K562 (cell line): ENCODE data around the gene FRMPD1. TPM values are rescaled to one million over a fixed set of nuclear protein-coding genes. Genes with fewer than 3 reads are reported as not detected.

ENCODE experiments used
- ARID4B ChIP-seq: sonication (generic); formaldehyde crosslinking; IDR thresholded peaks from 2 replicates; pipeline ENCODE4 v1.8.0; 2022; ENCODE audit warnings: mild to moderate bottlenecking, missing genetic modification reagents
- DIDO1 ChIP-seq: fragments of 450-650 bp; IDR thresholded peaks from 2 replicates; pipeline ENCODE4 v1.6.1; 2016; ENCODE audit warnings: low read depth, missing biosample characterization, missing genetic modification characterization
- EHMT2 ChIP-seq: fragments of 450-650 bp; IDR thresholded peaks from 2 replicates; pipeline ENCODE4 v1.6.1; 2018; ENCODE audit warnings: antibody characterized with exemption
- FOXK1 ChIP-seq: sonication (generic); formaldehyde crosslinking; IDR thresholded peaks from 2 replicates; pipeline ENCODE4 v1.8.0; 2022; ENCODE audit warnings: missing genetic modification reagents, mild to moderate bottlenecking, borderline replicate concordance
- HMG20A ChIP-seq: fragments of 450-650 bp; formaldehyde crosslinking; conservative IDR thresholded peaks from 2 replicates; pipeline ENCODE4 v1.4.0; 2020; ENCODE audit warnings: mild to moderate bottlenecking, mixed read lengths
- KDM5B ChIP-seq: fragments of 200-600 bp; sonication (generic); IDR thresholded peaks from 2 replicates; pipeline ENCODE4 v1.6.1; 2012; ENCODE audit warnings: low read depth, mild to moderate bottlenecking, moderate library complexity, low read length, control low read depth, inconsistent platforms; ENCODE audit not compliant: insufficient replicate concordance
- MCM5 ChIP-seq: fragments of 450-650 bp; IDR thresholded peaks from 2 replicates; pipeline ENCODE4 v1.6.1; 2016; ENCODE audit warnings: low read depth
- MIER1 ChIP-seq: fragments of 450-650 bp; IDR thresholded peaks from 2 replicates; pipeline ENCODE4 v1.6.1; 2016; ENCODE audit warnings: antibody characterized with exemption, mild to moderate bottlenecking, low read depth
- PATZ1 ChIP-seq: fragments of 250-450 bp; sonication (Bioruptor Pico); IDR thresholded peaks from 2 replicates; pipeline ENCODE4 v1.5.0; 2020; ENCODE audit warnings: mild to moderate bottlenecking, borderline replicate concordance
- PTBP1 ChIP-seq: fragments of 200-400 bp; formaldehyde crosslinking; IDR thresholded peaks from 2 replicates; pipeline ENCODE4 v1.6.1; 2017; ENCODE audit warnings: low read depth, low read length
- SREBF1 ChIP-seq: fragments of 150-350 bp; IDR thresholded peaks from 2 replicates; pipeline ENCODE4 v1.6.1; 2014; ENCODE audit warnings: antibody characterized with exemption, low read depth, low read length, borderline replicate concordance
- SREBF2 ChIP-seq: sonication (generic); formaldehyde crosslinking; IDR thresholded peaks from 2 replicates; pipeline ENCODE4 v1.4.0; 2020; ENCODE audit warnings: mild to moderate bottlenecking, missing genetic modification reagents
- TARDBP ChIP-seq: fragments of 450-650 bp; IDR thresholded peaks from 2 replicates; pipeline ENCODE4 v1.6.1; 2016
- TBP ChIP-seq: optimal IDR thresholded peaks from 2 replicates; pipeline ENCODE3; 2011; ENCODE audit warnings: low read depth, low read length, improper control_type of control experiment
- TCF3 ChIP-seq: sonication (generic); formaldehyde crosslinking; IDR thresholded peaks from 2 replicates; pipeline ENCODE4 v1.4.0; 2020; ENCODE audit warnings: mild to moderate bottlenecking, missing genetic modification reagents
- VEZF1 ChIP-seq: fragments of 200-800 bp; sonication (Bioruptor generic); IDR thresholded peaks from 2 replicates; pipeline ENCODE4 v1.6.1; 2017; ENCODE audit warnings: missing genetic modification characterization, missing compliant biosample characterization
- ZKSCAN8 ChIP-seq: fragments of 200-800 bp; sonication (Bioruptor generic); IDR thresholded peaks from 2 replicates; pipeline ENCODE4 v1.6.1; 2016; ENCODE audit warnings: missing genetic modification characterization, missing compliant biosample characterization
- ZNF384 ChIP-seq: IDR thresholded peaks from 2 replicates; pipeline ENCODE4 v1.6.1; 2012; ENCODE audit warnings: low read depth, low read length, improper control_type of control experiment
- ZNF584 ChIP-seq: fragments of 200-800 bp; sonication (Bioruptor generic); IDR thresholded peaks from 2 replicates; pipeline ENCODE4 v1.6.1; 2016; ENCODE audit warnings: low read depth, mild to moderate bottlenecking, missing genetic modification characterization, missing compliant biosample characterization
- ZNF764 ChIP-seq: fragments of 250-450 bp; sonication (Bioruptor Pico); IDR thresholded peaks from 2 replicates; pipeline ENCODE4 v1.4.0; 2020; ENCODE audit warnings: low read depth, mild to moderate bottlenecking, moderate library complexity
- polyA plus RNA-seq, 8 experiments: library from polyadenylated mRNA; depleted of rRNA in 4 of 8; stranded (reverse) in 5 of 8; unstranded in 3 of 8; fragments of >200 nt; fragmentation: Nextera tagmentation in 2 of 8; fragmentation: Illumina TruSeq in 1 of 8; extraction: Ambion mirVana in 2 of 8; extraction: Trizol in 1 of 8; gene quantifications; 2 replicates each; pipeline versions ENCODE4 v1.2.1 to v1.2.3, GENCODE V29; 2011 to 2014; ENCODE audit warnings: inconsistent platforms in 1 of 8, missing spikeins in 1 of 8
- total RNA-seq, 7 experiments: library from RNA; depleted of rRNA in 6 of 7; stranded (reverse); fragments of >200 nt in 6 of 7; fragmentation: Illumina TruSeq in 2 of 7; extraction: Trizol in 2 of 7; gene quantifications; 2 replicates each; pipeline versions ENCODE4 v1.2.1 to v1.2.3, GENCODE V29; 2011 to 2021; ENCODE audit warnings: low replicate concordance in 1 of 7

The FRMPD1 gene
- total and polyA plus RNA-seq, 9 of the 15 experiments (the other 6 are each of a cell fraction or from before 2014, with no cell fraction given): not detected

- TF ChIP-seq SREBF1: peak; percentile 55; the same call in 1 of the 2 replicates
- TF ChIP-seq DIDO1 (tag): peak; percentile 88; the same call in 1 of the 2 replicates
- no peak for TF ChIP-seq SREBF2 (CRISPR knock-in tag)
- TF ChIP-seq TBP: peak; percentile 92
- TF ChIP-seq PATZ1: no peak
- peak; percentile 91 for TF ChIP-seq MIER1
- TF ChIP-seq HMG20A (CRISPR knock-in tag): no peak
- peak; percentile 55; the same call in 1 of the 2 replicates for TF ChIP-seq TCF3 (CRISPR knock-in tag)
- TF ChIP-seq EHMT2: peak; percentile 96
- TF ChIP-seq KDM5B: peak; percentile 96
- peak; percentile 59 for TF ChIP-seq VEZF1 (CRISPR knock-in tag)
- no peak for TF ChIP-seq PTBP1
- no peak for TF ChIP-seq MCM5
- TF ChIP-seq ZKSCAN8 (CRISPR knock-in tag): no peak
- TF ChIP-seq ZNF764: no peak
- peak; percentile 84; the same call in 1 of the 2 replicates for TF ChIP-seq FOXK1 (CRISPR knock-in tag)
- no peak; the same call in 1 of the 2 replicates for TF ChIP-seq ZNF384
- TF ChIP-seq ARID4B (CRISPR knock-in tag): peak; percentile 96
- TF ChIP-seq TARDBP: no peak; the same call in 1 of the 2 replicates
- peak; percentile 40; the same call in 1 of the 2 replicates for TF ChIP-seq ZNF584 (CRISPR knock-in tag)
These were observed 134.1 kb downstream of the FRMPD1 start, which contains the start of gene EXOSC3 (continued) for GRCh38 chr9:37784616-37785483.
